Pancreas (tissue), 10 donors: Measurements from ENCODE around the gene PACS2. TPM values are rescaled to one million over a fixed set of nuclear protein-coding genes. Genes with fewer than 3 reads are reported as not detected.
A peak's percentile ranks its signal among the peaks of the same experiment; 100 is the strongest.

Experiments used
- ATAC-seq, 4 donors: fragments of 200-7000 bp; cut with Tn5 transposase; one replicate each; pipeline versions ENCODE4 v1.8.0 to v1.9.1; 2020; ENCODE audit warnings: mild to moderate bottlenecking in 4 of 4, moderate library complexity in 4 of 4
- DNase-seq, 6 donors: peaks; one replicate each; pipeline ENCODE4 v3.0.0-alpha.2; 2020
- FAIRE-seq: peaks from 2 replicates; lab custom pipeline; 2012; peaks lifted over from hg19 to GRCh38; lab: Jason Lieb, UNC
- H3K27ac ChIP-seq, 4 donors: fragments of 200-600 bp; sonication (generic); 1 replicate in 3 of 4; 2 replicates in 1 of 4; pipeline versions ENCODE4 v1.5.0 to v1.8.0; 2020
- H3K27me3 ChIP-seq, 4 donors: fragments of 200-600 bp; one replicate each; pipeline ENCODE4 v1.8.0; 2021
- H3K36me3 ChIP-seq, 3 donors: fragments of 200-600 bp; sonication (generic) in 1 of 3; one replicate each; pipeline versions ENCODE4 v1.5.0 to v1.8.0; 2020 to 2021
- H3K4me1 ChIP-seq, 3 donors: fragments of 200-600 bp; one replicate each; pipeline ENCODE4 v1.8.0; 2021
- H3K4me3 ChIP-seq, 4 donors: fragments of 200-600 bp; sonication (generic) in 2 of 4; one replicate each; pipeline versions ENCODE4 v1.5.0 to v1.8.0; 2020 to 2021
- H3K9me3 ChIP-seq, 4 donors: fragments of 200-600 bp; one replicate each; pipeline ENCODE4 v1.8.0; 2021
- WGBS, 2 donors: extraction: QIAGEN DNeasy Blood & Tissue Kit; methylation state at CpG; one replicate each; pipeline ENCODE4 v1.1.7; 2013; 5-methylcytosine and 5-hydroxymethylcytosine counted together
- intact Hi-C, 3 donors: fragments of 100-400 bp; cut with DNase I; formaldehyde crosslinking; loops; one replicate each; pipeline versions ENCODE4 v1.11.1 to v1.14.2; 2022
- polyA plus RNA-seq, 2 donors: library from polyadenylated mRNA; stranded (reverse); fragments of 200-250 nt; gene quantifications; one replicate each; pipeline ENCODE4 v1.2.3, GENCODE V29; 2013
- total RNA-seq, 6 donors: library from RNA; stranded (reverse); fragmentation: NEBNext Ultra II Directional in 4 of 6; extraction: Animal tissue kit (Norgen Biotek cat#: 25700) in 4 of 6; gene quantifications; one replicate each; pipeline versions ENCODE4 v1.2.1 to v1.2.4, GENCODE V29; 2021 to 2023
- TF ChIP-seq, protein P1 (sequence below), 4 donors: fragments of 200-600 bp; sonication (generic) in 3 of 4; IDR thresholded peaks; one replicate each; pipeline versions ENCODE4 v1.5.0 to v1.8.0; 2021; ENCODE audit warnings: antibody characterized with exemption in 4 of 4
- donor health status: healthy with polysubstance abuse.
- donor health status: DM: no; HTN: no; CAD: no; lungs with moderate emphysema.
- donor health status: DM: no; HTN: no; CAD: no.
- donor health status: control.
- donor health status: control.
- donor health status: Bipolar disorder and iron deficiency.
- donor health status: DM: yes; HTN: yes; CAD: no.
- donor health status: DM: no; HTN: no; CAD: no.
- donor health status: DM: no; HTN: no; CAD: no.
- donor health status: DM: yes; HTN: yes; CAD: no.

PACS2 gene
- total and polyA plus RNA-seq, 8 donors, result 36.9 to 128 (median 49.3) TPM

DNA sequence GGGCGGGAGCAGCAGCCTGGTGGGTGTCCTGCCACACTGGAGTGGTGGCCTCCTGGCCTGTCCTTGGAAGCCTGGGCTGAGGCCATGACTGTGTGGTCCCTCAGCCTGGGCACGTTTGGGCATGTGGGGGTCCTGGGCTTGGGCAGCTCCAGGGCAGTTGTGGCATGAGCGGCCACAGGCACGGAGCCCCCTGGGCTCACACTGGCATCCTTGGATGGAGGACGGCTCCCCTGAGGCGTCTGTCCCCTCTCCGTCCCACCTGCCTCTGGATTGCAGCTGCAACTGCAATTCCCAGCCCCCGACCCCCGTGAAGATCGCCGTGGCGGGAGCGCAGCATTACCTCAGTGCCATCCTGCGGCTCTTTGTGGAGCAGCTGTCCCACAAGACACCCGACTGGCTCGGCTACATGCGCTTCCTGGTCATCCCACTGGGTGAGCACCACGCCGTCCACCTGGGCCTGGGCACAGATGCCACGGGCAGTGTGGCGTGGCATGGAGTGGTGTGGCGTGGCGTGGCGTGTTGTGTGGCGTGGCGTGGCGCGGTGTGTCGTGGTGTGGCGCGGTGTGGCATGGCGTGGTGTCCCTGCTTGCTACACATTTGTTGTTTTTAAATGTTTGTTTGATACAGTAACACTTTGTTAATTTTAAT lies 68.7 kb downstream of the PACS2 start:
- Histone ChIP-seq H3K4me1 (no peaks in the 10 kb centered on the region), H3K27me3 (no peaks in the 10 kb centered on the region), H3K36me3 (peaks cover 0 to 35% (median 3%) of the 10 kb centered on the region in 3 donors), H3K4me3 (no peak overlapping the region), H3K27ac (no peak overlapping the region), H3K9me3 (no peaks in the 10 kb centered on the region)
- WGBS, 2 donors, result 97 to 99% methylated on average over 31 to 32 of the region's 32 CpGs
- ATAC-seq, result no peak
- TF ChIP-seq, protein P1, sequence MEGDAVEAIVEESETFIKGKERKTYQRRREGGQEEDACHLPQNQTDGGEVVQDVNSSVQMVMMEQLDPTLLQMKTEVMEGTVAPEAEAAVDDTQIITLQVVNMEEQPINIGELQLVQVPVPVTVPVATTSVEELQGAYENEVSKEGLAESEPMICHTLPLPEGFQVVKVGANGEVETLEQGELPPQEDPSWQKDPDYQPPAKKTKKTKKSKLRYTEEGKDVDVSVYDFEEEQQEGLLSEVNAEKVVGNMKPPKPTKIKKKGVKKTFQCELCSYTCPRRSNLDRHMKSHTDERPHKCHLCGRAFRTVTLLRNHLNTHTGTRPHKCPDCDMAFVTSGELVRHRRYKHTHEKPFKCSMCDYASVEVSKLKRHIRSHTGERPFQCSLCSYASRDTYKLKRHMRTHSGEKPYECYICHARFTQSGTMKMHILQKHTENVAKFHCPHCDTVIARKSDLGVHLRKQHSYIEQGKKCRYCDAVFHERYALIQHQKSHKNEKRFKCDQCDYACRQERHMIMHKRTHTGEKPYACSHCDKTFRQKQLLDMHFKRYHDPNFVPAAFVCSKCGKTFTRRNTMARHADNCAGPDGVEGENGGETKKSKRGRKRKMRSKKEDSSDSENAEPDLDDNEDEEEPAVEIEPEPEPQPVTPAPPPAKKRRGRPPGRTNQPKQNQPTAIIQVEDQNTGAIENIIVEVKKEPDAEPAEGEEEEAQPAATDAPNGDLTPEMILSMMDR (IDR thresholded peaks at IDR 0.05), result no peak
- FAIRE-seq, result no peak
- DNase-seq, result peak in 3 of 6 donors; percentile 12 to 72 (median 20)
- intact Hi-C loops, result no loop called here

DNA sequence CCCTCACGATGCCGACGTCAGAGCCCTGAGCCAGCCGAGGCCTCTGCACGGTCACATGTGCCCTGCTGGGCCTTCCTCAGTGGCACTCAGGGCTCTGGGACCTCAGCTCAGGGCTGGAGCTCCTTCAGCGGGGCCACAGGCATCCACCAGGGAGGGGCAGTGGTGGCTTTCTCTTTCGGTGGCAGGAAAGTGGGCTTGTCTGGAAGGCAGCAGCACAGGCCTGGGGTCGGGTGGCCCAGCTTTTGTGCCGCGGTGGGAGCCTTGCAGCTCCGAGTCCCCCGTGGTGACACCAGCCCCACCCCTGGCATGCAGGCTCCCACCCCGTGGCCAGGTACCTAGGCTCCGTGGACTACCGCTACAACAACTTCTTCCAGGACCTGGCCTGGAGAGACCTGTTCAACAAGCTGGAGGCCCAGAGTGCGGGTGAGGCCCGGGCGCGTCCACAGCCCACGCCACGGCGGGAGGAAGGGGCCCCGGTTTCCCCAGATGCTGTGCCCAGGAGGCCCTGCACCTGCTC lies 69.6 kb downstream of the PACS2 start:
- 96% methylated on average over 22 to 23 of the region's 23 CpGs for WGBS, 2 donors
- intact Hi-C loops, result no loop called here
- H3K9me3 ChIP-seq, result no peaks in the 10 kb centered on the region
- ATAC-seq, result no peak
- no peak overlapping the region for H3K27ac ChIP-seq
- H3K36me3 ChIP-seq, result peaks cover 0 to 35% (median 3%) of the 10 kb centered on the region in 3 donors
- no peak overlapping the region for H3K4me3 ChIP-seq
- peak in 2 of 6 donors; percentile 16 to 70 for DNase-seq
- no peak for FAIRE-seq
- H3K27me3 ChIP-seq, result no peaks in the 10 kb centered on the region
- H3K4me1 ChIP-seq, result no peaks in the 10 kb centered on the region
- TF ChIP-seq, protein P1 (IDR thresholded peaks at IDR 0.05), result no peak

DNA sequence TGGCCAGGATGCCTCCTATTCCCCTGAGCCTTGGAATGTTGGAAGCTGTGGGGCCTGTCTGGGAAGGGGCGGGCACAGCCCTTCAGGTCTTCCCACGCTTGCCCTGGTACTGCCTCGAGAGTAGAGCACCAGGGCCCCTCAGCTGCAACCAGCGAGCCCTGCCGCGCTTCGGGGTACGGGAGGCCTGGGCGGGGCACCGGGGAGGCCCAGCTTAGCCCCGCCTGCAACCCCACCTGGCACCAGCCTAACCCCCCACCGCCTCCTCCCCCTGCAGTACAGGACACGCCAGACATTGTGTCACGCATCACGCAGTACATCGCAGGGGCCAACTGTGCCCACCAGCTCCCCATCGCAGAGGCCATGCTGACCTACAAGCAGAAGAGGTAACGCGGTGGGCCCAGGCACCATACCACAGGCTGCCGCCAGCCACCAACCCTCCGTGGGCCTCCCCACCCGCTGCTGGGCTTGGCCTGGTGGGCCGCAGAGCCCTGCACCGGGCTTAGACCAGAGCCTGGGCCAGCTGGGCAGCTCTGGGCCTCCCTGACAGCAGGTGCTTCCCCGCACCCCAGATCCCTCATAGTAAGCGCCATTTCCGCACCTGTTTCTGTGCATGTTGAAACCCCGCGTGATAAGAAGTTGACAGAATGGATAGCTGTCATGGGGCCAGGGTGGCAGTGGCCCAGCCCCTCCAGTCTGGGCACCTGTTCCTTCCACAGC lies 70.2 kb downstream of the PACS2 start:
- 93 to 94% methylated on average over 28 to 29 of the region's 29 CpGs for WGBS, 2 donors
- Histone ChIP-seq H3K27ac (no peak overlapping the region), H3K9me3 (no peaks in the 10 kb centered on the region), H3K4me3 (no peak overlapping the region), H3K36me3 (peaks cover 0 to 30% (median 3%) of the 10 kb centered on the region in 3 donors), H3K4me1 (peaks cover 0 to 4% (median 0%) of the 10 kb centered on the region in 3 donors), H3K27me3 (no peaks in the 10 kb centered on the region)
- no peak for FAIRE-seq
- peak in 2 of 6 donors; percentile 24 to 64 for DNase-seq
- TF ChIP-seq, protein P1 (IDR thresholded peaks at IDR 0.05), result no peak
- no peak for ATAC-seq
- intact Hi-C loops, result no loop called here

DNA sequence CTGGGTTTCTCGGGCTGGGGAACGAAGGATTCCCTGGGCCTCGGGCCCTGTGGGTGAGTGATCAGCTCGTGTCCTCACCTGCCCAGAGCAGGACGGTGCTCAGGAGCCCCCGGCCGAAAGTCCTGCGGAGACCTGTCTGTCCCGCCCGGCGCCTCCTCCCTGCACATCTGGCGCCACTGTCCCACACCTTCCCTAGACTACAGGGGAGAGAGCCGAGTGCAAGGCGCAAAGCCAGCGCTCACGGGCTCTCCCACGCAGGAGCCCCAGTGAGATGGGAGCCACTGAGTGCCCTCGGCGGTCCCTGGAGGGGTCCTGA lies 70.7 kb downstream of the PACS2 start:
- Histone ChIP-seq H3K4me3 (no peak overlapping the region), H3K4me1 (peaks cover 0 to 9% (median 0%) of the 10 kb centered on the region in 3 donors), H3K36me3 (peaks cover 0 to 26% (median 3%) of the 10 kb centered on the region in 3 donors), H3K9me3 (no peaks in the 10 kb centered on the region), H3K27me3 (no peaks in the 10 kb centered on the region), H3K27ac (no peak overlapping the region)
- no peak for FAIRE-seq
- ATAC-seq, result no peak
- intact Hi-C loops, result no loop called here
- TF ChIP-seq, protein P1 (IDR thresholded peaks at IDR 0.05), result no peak
- 94 to 95% methylated on average over 18 to 19 of the region's 19 CpGs for WGBS, 2 donors
- peak in 2 of 6 donors; percentile 23 to 56 for DNase-seq
